GM20000 (cell line): ENCODE results near the gene OR5L1.

Experiments
- DNase-seq: peaks from one replicate; pipeline ENCODE4 v3.0.0; 2012; ENCODE audit warnings: low spot score
- TF ChIP-seq, protein P1 (sequence below): IDR thresholded peaks from 2 replicates; pipeline ENCODE4 v1.5.1; 2012; ENCODE audit warnings: mild to moderate bottlenecking, control low read depth; ENCODE audit errors: extremely low read depth, missing control alignments

Gene OR5L1

DNA sequence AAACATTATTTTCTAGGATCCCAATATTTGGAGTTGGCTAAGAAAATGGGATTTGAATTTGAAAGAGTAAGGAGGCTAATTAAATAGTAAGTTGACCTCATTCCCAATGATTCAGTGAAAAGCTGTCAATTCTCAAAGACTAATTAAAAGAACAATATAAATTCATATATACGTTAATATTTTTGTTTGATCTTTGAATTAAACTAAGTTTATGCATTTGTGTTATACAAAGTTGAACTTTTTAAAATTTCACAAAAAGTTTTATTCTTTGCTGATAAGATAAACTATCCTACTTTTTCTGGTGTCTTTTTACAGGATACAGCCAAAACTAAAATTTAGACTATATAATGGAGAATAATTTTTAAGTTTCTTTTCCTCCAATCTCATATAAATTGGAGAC, at the start of gene OR5L1:
TSS of gene OR5L1 (plus strand) at position 301 of the 400 bp plus-strand sequence. CDS start 100 bp downstream, outside the sequence.
- no peak for DNase-seq
- TF ChIP-seq, protein P1, sequence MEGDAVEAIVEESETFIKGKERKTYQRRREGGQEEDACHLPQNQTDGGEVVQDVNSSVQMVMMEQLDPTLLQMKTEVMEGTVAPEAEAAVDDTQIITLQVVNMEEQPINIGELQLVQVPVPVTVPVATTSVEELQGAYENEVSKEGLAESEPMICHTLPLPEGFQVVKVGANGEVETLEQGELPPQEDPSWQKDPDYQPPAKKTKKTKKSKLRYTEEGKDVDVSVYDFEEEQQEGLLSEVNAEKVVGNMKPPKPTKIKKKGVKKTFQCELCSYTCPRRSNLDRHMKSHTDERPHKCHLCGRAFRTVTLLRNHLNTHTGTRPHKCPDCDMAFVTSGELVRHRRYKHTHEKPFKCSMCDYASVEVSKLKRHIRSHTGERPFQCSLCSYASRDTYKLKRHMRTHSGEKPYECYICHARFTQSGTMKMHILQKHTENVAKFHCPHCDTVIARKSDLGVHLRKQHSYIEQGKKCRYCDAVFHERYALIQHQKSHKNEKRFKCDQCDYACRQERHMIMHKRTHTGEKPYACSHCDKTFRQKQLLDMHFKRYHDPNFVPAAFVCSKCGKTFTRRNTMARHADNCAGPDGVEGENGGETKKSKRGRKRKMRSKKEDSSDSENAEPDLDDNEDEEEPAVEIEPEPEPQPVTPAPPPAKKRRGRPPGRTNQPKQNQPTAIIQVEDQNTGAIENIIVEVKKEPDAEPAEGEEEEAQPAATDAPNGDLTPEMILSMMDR: no peak

GRCh38 chr11:55773138-55773537, 38.0 kb upstream of the OR5L1 start, which contains the start of gene OR5D13:
Gene OR5D13 (plus strand): TSS chr11:55773438. CDS start chr11:55773438, 0 bp downstream.
- DNase-seq: no peak
- TF ChIP-seq, protein P1: no peak

GRCh38 chr11:55791606-55792005, 19.6 kb upstream of the OR5L1 start:
- no peak for DNase-seq
- TF ChIP-seq, protein P1: no peak

- TF ChIP-seq, protein P1: no peak
- no peak for DNase-seq
Measured at GRCh38 chr11:55793321-55793720, 17.8 kb upstream of the OR5L1 start.

DNA sequence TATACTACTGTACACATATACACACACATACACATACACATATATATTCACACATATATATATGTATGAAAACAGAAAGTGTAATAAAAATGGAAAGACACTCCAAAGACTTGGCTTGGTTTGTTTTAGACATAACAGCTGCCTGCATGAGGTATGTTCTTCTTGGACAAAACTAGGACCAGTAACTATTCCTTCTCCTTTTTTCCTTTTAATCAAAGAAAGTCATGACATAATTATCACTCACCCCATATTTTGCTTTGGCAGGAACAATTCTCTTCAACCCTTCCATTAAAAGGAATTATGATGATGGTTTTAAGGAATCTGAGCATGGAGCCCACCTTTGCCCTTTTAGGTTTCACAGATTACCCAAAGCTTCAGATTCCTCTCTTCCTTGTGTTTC, 15.9 kb upstream of the OR5L1 start, which contains the start of gene OR5D14:
TSS of gene OR5D14 (plus strand) at position 301 of the 400 bp plus-strand sequence. CDS start at position 301, 0 bp downstream.
- TF ChIP-seq, protein P1: no peak
- DNase-seq: no peak

GRCh38 chr11:55806248-55806647, 4.9 kb upstream of the OR5L1 start:
- TF ChIP-seq, protein P1: no peak

GRCh38 chr11:55819330-55819729, 8.2 kb downstream of the OR5L1 start, which contains the start of gene OR5D18:
Gene OR5D18 (plus strand): TSS chr11:55819630. CDS start chr11:55819630, 0 bp downstream.
- TF ChIP-seq, protein P1: no peak
- no peak for DNase-seq

More at GRCh38 chr11:55806248-55806647, 4.9 kb upstream of the OR5L1 start:
- no peak for DNase-seq
